H54 (cell line): ENCODE measurements around the gene ELP4.
A peak's percentile ranks its signal among the peaks of the same experiment; 100 is the strongest.
"Not testable (repeated sequence)": the region's sequence is repeated elsewhere in the genome, so short reads cannot be mapped to it uniquely, and the experiment has no call there.

ENCODE experiments used
- DNase-seq: peaks from one replicate; pipeline ENCODE4 v3.0.0; 2011; ENCODE audit warnings: low spot score, mixed read lengths; ENCODE audit not compliant: insufficient read length
- FAIRE-seq: peaks from 3 replicates; lab custom pipeline; 2011; peaks lifted over from hg19 to GRCh38; lab: Jason Lieb, UNC
- POLR2A ChIP-seq: IDR thresholded peaks from 2 replicates; pipeline ENCODE4 v1.6.1; 2011; ENCODE audit warnings: low read depth, mild to moderate bottlenecking, low read length

ELP4 gene

DNA sequence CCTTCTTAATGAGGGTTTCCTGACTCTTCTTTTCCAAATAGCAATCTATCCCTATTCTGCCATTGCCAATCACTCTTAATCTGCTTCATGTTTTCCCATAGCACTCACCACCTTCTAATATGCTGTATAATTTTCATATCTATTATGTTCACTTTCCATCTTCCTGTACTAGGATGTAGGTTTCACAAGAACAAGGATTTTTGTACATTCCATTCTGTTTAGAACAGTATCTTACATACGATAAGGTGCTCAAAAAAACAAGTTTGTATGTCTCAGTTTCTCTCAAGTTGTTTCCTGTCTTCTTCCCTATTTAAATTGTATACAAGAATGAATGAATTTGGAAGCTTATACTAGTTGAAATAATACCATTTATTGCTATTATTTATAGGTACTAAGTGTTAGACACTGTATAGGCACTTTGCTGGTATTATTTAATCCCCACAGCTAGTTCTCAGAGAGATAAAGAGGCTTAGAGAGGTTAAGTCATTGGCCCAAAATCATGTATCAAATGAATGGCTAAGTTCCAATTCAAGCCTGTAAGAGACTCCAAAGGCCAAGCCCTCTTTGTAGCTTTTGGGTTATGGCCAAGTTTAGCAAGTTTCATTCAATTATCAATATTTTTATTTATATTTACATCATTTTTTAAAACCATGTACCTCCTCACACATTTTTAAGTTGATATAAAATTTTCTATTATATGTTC lies 166.9 kb downstream of the ELP4 start:
- FAIRE-seq = no peak
- TF ChIP-seq POLR2A = no peak

DNA sequence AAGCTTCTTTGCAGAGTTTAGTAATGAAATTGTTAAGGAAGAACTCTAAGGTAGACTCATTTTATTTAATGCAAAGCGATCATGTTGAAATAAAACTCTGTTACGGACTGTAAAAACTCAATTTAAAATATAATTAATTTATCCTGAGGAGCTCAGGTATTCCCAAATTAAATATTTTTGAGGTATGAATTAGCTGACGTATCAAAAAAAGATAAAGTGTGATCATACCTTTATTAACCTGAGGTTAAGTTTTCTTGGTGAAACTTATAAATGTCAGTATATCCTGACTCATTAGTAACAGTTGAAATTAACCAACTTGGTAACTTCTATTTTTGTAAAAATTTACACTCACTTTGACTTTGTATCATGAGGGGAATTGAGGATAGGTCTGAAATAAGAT lies 171.2 kb downstream of the ELP4 start:
- no peak for TF ChIP-seq POLR2A
- no peak for FAIRE-seq
- DNase-seq = no peak

More for the DNA sequence above, 166.9 kb downstream of the ELP4 start:
- DNase-seq = no peak

- no peak for TF ChIP-seq POLR2A
- DNase-seq (no peak), FAIRE-seq (no peak)
These were observed 177.7 kb downstream of the ELP4 start for GRCh38 chr11:31687256-31687655.

DNA sequence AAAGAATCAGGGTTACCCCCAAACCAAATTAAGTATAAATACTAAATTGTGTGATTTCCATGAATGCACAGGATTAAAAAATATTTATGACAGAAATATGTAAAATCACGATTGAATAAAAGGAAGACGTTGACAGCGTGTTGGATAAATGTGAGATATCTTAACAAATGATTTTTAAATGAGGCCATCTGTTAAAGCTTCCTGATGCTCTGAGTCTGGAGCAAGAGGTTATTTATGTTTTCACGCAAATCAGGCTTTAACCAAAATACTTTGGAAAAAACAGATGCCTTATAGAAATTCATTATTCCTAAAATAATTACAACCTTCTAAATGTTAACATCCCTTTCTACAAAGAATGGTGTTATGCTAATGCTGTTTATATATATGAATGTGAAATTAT lies 178.3 kb downstream of the ELP4 start:
- FAIRE-seq (no peak), DNase-seq (no peak)
- TF ChIP-seq POLR2A = no peak

GRCh38 chr11:31689559-31689958 lies 180.0 kb downstream of the ELP4 start:
- no peak for TF ChIP-seq POLR2A
- FAIRE-seq = no peak
- no peak for DNase-seq

GRCh38 chr11:31690041-31690440 lies 180.5 kb downstream of the ELP4 start:
- no peak for FAIRE-seq
- no peak for DNase-seq
- TF ChIP-seq POLR2A = no peak

DNA sequence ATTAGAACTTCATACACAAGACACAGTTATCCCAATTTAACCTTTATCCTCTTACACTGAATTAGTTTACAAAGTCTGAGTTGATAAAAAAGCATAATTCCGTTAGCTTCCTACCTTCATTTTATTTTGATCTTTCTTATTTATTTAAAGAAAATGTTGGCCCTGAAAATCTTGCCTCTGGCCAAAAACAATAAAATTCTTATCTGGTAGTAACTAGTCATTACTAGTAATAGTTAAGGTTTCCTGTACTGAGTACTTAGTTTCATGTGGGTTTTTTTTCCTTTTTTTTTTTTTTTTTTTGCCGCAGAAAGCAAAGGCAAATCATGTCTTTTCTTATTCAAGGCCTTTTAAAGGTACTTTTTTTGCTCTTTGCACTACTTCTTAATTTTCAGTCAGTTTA lies 180.9 kb downstream of the ELP4 start:
- DNase-seq (no peak), FAIRE-seq (no peak)
- no peak for TF ChIP-seq POLR2A

DNA sequence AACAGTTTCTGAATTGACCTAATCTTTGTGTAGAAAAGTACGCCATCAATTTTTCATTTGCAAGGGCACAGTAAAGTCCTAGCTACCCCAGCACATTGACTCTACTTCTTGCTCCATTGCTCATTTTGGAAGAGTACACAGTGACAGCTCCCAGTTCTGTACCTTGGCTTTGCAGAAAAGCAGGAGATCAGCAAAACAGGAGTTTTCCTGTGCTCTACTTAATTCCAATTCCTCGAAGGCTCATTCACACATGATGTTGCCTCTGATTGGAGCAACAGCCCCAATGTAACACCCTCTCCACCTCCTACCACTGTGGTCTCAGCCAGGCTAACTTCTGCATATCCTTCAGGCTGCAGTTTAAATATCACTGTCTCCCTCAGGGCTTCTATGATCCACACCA lies 182.9 kb downstream of the ELP4 start:
- FAIRE-seq (no peak), DNase-seq (no peak)
- TF ChIP-seq POLR2A = no peak

DNA sequence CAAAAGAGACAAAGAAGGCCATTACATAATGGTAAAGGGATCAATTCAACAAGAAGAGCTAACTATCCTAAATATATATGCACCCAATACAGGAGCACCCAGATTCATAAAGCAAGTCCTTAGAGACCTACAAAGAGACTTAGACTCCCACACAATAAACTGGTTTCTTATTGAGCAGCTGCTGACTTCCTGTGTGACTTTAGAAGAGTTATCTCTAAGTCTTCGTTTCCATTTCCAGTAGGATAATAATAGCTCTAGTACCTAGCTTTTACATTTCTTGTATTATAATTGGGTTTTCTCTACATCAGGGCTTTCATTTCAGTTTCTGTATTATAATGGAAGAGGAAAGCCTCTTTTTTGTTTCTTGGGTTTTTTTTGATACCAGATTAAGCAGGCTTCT lies 187.5 kb downstream of the ELP4 start:
- not testable (repeated sequence) for DNase-seq, FAIRE-seq

DNA sequence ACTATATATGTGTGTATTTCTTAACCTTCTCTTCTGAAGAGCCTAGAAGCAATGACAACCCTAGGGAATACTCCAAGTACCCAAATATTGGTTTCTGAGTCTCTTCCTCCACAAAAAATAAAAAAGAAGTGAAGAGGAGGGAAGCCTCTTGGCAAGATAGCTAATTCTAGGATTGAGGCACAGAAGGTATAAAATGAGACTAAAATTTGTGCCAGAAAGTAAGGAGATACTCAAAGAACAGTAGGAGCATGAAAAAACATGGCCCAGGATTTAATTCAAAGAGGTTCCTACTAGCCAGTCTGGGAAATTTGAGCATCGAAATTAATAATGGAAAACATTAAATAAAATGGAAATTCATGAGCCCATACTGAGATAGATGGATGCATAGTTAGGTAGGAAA lies 189.5 kb downstream of the ELP4 start:
- FAIRE-seq = no peak

DNA sequence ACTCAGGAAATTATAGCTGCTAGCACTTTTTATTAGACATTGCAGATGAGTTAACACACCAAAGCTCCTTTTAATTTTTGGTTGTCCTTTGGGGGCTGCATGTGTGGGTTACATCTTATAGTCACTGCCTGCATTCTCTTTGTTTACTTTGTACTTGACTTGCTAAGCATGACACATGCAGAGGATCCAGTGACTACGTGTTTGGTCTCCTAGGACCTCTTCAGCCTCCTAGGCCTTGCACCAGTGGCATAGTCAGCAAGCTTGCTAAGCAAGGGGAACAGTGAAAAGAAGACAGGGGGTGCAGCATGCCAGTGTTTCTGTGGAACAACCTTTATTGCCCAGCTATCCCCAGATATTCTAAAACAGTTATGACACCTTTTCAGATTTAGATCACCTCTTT lies 193.4 kb downstream of the ELP4 start:
- DNase-seq (peak; percentile 14), FAIRE-seq (peak; percentile 90)
- no peak for TF ChIP-seq POLR2A

More for the DNA sequence above, 189.5 kb downstream of the ELP4 start:
- no peak for TF ChIP-seq POLR2A
- no peak for DNase-seq

DNA sequence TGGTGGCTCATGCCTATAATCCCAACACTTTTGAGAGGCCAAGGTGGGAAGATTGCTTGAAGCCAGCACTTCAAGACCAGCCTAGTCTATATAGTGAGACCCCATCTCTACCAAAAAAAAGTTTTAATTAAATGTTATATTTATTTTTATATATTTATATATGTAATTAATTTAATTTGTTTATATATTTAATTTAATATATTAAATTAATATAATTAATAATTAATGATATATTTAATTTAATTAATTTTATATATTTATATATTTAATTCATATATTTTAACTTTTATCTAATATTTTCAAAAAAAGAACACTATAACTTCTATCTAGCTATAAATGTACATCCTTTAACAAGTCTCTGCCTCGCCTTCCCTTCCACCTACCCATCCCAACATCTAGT lies 196.8 kb downstream of the ELP4 start:
- DNase-seq (no peak), FAIRE-seq (no peak)
- TF ChIP-seq POLR2A = no peak

GRCh38 chr11:31711137-31711536 lies 201.6 kb downstream of the ELP4 start:
- DNase-seq = no peak
- FAIRE-seq = no peak
- no peak for TF ChIP-seq POLR2A

DNA sequence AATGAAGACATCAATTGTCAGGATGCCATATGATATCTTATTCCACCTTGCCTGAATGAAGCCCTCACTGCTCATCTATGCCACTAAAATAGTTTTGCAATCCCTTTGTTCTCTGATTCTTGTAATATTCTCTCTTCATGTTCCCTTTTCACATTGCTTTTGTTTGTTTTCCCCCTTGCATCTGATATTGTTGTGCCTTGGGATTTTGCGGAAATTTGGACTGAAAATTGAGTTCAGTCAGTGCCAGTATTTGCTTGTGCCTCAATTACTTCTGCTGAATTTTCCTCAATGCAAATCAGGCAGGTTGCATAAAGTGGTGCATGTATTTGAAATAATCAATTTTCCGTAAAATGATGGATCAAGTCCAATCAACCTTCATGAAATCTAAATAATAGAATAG lies 203.3 kb downstream of the ELP4 start:
- FAIRE-seq (no peak), DNase-seq (no peak)

GRCh38 chr11:31714840-31715239 lies 205.3 kb downstream of the ELP4 start:
- TF ChIP-seq POLR2A = no peak
- no peak for FAIRE-seq
- DNase-seq = no peak

More for the DNA sequence above, 203.3 kb downstream of the ELP4 start:
- no peak for TF ChIP-seq POLR2A
